Activated B cell treated with CpG ODN at 0.5 μM for 24 hours (primary cell): ENCODE results near the gene BCAT1. TPM values are rescaled to one million over a fixed set of nuclear protein-coding genes. Genes with fewer than 3 reads are reported as not detected.

ENCODE experiments used
- ATAC-seq: fragments of 200-7000 bp; cut with Tn5 transposase; one replicate; pipeline ENCODE4 v1.10.0; 2021; ENCODE audit warnings: low read depth, mild to moderate bottlenecking, moderate library complexity
- CTCF ChIA-PET: fragments of 350-600 bp; sonication (Branson Sonifier 250); formaldehyde crosslinking; loops from one replicate; lab custom pipeline; 2021; ENCODE audit warnings: antibody characterized with exemption; lab: Charles Lee
- POLR2A ChIA-PET: fragments of 350-600 bp; sonication (Branson Sonifier 250); formaldehyde crosslinking; loops from one replicate; lab custom pipeline; 2021; ENCODE audit warnings: antibody characterized with exemption; lab: Charles Lee
- DNase-seq: peaks from one replicate; pipeline ENCODE4 v3.0.0; 2022
- H3K27ac Mint-ChIP-seq: one replicate; pipeline ENCODE4 v1.8.0; 2020; ENCODE audit warnings: mixed read lengths
- H3K27me3 Mint-ChIP-seq: one replicate; pipeline ENCODE4 v1.8.0; 2021; ENCODE audit warnings: mixed read lengths
- H3K36me3 Mint-ChIP-seq: one replicate; pipeline ENCODE4 v1.8.0; 2021; ENCODE audit warnings: low read depth, mixed read lengths
- H3K4me1 Mint-ChIP-seq: one replicate; pipeline ENCODE4 v1.8.0; 2021; ENCODE audit warnings: mixed read lengths
- H3K4me3 Mint-ChIP-seq: one replicate; pipeline ENCODE4 v1.8.0; 2020; ENCODE audit warnings: mild to moderate bottlenecking, mixed read lengths
- H3K9me3 Mint-ChIP-seq: one replicate; pipeline ENCODE4 v1.8.0; 2020; ENCODE audit warnings: mixed read lengths
- intact Hi-C: fragments of 100-400 bp; cut with micrococcal nuclease; formaldehyde crosslinking; loops from one replicate; pipeline ENCODE4 v1.15.1; 2024
- total RNA-seq: library from RNA; stranded (reverse); gene quantifications from 2 replicates; pipeline ENCODE4 v1.2.3, GENCODE V29; 2022
- TF ChIP-seq, protein P1 (sequence below): fragments of 200-600 bp; IDR thresholded peaks from one replicate; pipeline ENCODE4 v1.8.0; 2022; ENCODE audit warnings: antibody characterized with exemption, mild to moderate bottlenecking

BCAT1 gene
- total RNA-seq, 1 donor from 2014 or later: 69.6 TPM

GRCh38 chr12:24772813-24773212 is 176.1 kb downstream of the BCAT1 start:
- peaks cover 19% of the 10 kb centered on the region for H3K4me1 Mint-ChIP-seq

DNA sequence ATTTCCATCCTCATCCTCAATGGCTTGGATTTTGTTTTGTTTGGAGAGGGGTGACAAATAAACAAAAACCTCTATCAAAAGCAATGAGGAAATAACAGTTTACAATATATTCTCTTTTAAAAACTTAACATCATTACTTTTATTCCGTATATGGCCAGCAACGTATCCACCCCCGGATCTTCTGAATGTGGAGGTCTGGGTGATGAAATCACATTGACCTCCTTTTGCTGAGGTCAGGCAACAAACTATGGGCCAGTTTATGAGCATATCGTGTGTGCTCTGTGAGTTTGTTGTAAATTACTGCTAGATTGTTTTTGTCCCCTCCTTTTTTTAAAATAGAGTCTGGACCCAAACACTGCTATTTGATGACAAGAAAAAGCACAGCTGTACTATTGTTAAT is 178.1 kb downstream of the BCAT1 start:
- ChIA-PET CTCF (no interaction called here), POLR2A (no interaction called here)
- H3K36me3 Mint-ChIP-seq: no peaks in the 10 kb centered on the region
- TF ChIP-seq, protein P1, sequence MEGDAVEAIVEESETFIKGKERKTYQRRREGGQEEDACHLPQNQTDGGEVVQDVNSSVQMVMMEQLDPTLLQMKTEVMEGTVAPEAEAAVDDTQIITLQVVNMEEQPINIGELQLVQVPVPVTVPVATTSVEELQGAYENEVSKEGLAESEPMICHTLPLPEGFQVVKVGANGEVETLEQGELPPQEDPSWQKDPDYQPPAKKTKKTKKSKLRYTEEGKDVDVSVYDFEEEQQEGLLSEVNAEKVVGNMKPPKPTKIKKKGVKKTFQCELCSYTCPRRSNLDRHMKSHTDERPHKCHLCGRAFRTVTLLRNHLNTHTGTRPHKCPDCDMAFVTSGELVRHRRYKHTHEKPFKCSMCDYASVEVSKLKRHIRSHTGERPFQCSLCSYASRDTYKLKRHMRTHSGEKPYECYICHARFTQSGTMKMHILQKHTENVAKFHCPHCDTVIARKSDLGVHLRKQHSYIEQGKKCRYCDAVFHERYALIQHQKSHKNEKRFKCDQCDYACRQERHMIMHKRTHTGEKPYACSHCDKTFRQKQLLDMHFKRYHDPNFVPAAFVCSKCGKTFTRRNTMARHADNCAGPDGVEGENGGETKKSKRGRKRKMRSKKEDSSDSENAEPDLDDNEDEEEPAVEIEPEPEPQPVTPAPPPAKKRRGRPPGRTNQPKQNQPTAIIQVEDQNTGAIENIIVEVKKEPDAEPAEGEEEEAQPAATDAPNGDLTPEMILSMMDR: no peak
- H3K27ac Mint-ChIP-seq: no peak overlapping the region
- ATAC-seq: no peak
- peaks cover 4% of the 10 kb centered on the region for H3K4me1 Mint-ChIP-seq
- no peak overlapping the region for H3K4me3 Mint-ChIP-seq
- no peak for DNase-seq
- H3K27me3 Mint-ChIP-seq: no peaks in the 10 kb centered on the region
- H3K9me3 Mint-ChIP-seq: peaks cover 9% of the 10 kb centered on the region
- intact Hi-C loops: loop anchor here (2.0 kb wide), 1 partner anchor 20 kb away; no protein-coding TSS in a partner anchor

More at GRCh38 chr12:24772813-24773212, 176.1 kb downstream of the BCAT1 start:
- ATAC-seq: no peak
- H3K27me3 Mint-ChIP-seq: no peaks in the 10 kb centered on the region
- TF ChIP-seq, protein P1: no peak
- H3K4me3 Mint-ChIP-seq: no peak overlapping the region
- CTCF ChIA-PET: no interaction called here
- DNase-seq: no peak
- H3K9me3 Mint-ChIP-seq: peaks cover 7% of the 10 kb centered on the region
- no peak overlapping the region for H3K27ac Mint-ChIP-seq
- intact Hi-C loops: no loop called here
- H3K36me3 Mint-ChIP-seq: no peaks in the 10 kb centered on the region
- POLR2A ChIA-PET: interaction anchor here (1.0 kb wide), 1 partner anchor 20 kb away, joined by 3 read pairs; no protein-coding TSS in a partner anchor

DNA sequence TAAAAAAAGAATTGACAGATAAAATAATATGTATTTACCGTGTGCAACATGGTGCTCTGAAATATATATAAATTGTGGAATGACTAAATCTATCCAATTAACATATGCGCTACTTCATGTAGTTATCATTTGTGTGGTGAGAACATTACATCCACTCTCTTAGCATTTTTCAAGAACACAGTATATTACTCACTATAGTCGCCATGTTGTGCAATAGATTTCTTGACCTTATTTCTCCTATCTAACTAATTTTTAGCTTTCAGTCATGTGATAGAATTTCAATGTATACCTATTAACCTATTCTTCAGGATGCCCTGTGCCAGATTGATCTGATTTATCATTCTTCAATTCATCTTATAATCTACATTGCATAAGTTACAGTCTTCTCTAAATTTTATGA is 178.6 kb downstream of the BCAT1 start:
- Mint-ChIP-seq H3K27me3 (no peaks in the 10 kb centered on the region), H3K36me3 (no peaks in the 10 kb centered on the region)
- CTCF ChIA-PET: no interaction called here

GRCh38 chr12:24769682-24770081 is 179.2 kb downstream of the BCAT1 start:
- DNase-seq (no peak), ATAC-seq (no peak)
- ChIA-PET POLR2A (interaction anchor here (0.7 kb wide), 1 partner anchor 32 kb away, joined by 9 read pairs; no protein-coding TSS in a partner anchor), CTCF (no interaction called here)
- intact Hi-C loops: loop anchor here (2.0 kb wide), 1 partner anchor 19 kb away; no protein-coding TSS in a partner anchor
- H3K4me3 Mint-ChIP-seq: no peak overlapping the region
- H3K27ac Mint-ChIP-seq: no peak overlapping the region
- TF ChIP-seq, protein P1: no peak
- H3K9me3 Mint-ChIP-seq: peaks cover 7% of the 10 kb centered on the region
- H3K36me3 Mint-ChIP-seq: no peaks in the 10 kb centered on the region
- H3K27me3 Mint-ChIP-seq: no peaks in the 10 kb centered on the region
- H3K4me1 Mint-ChIP-seq: no peaks in the 10 kb centered on the region

More for the DNA sequence above, 178.6 kb downstream of the BCAT1 start:
- intact Hi-C loops: loop anchor here (2.0 kb wide), 1 partner anchor 20 kb away; no protein-coding TSS in a partner anchor
- no peak overlapping the region for H3K4me3 Mint-ChIP-seq
- DNase-seq: no peak
- H3K27ac Mint-ChIP-seq: no peak overlapping the region
- TF ChIP-seq, protein P1: no peak
- H3K4me1 Mint-ChIP-seq: no peaks in the 10 kb centered on the region
- ATAC-seq: no peak
- peaks cover 7% of the 10 kb centered on the region for H3K9me3 Mint-ChIP-seq
- POLR2A ChIA-PET: no interaction called here

- no peaks in the 10 kb centered on the region for H3K4me1 Mint-ChIP-seq
- no peaks in the 10 kb centered on the region for H3K36me3 Mint-ChIP-seq
- intact Hi-C loops: no loop called here
- peaks cover 7% of the 10 kb centered on the region for H3K9me3 Mint-ChIP-seq
- H3K4me3 Mint-ChIP-seq: no peak overlapping the region
- ChIA-PET POLR2A (interaction anchor here (1.0 kb wide), 1 partner anchor 10 kb away, joined by 3 read pairs; no protein-coding TSS in a partner anchor), CTCF (interaction anchor here (1.0 to 1.6 kb wide), 2 partner anchors 10 to 11 kb away, joined by 3 to 4 read pairs; no protein-coding TSS in a partner anchor)
- no peak overlapping the region for H3K27ac Mint-ChIP-seq
- ATAC-seq (no peak), DNase-seq (no peak)
- H3K27me3 Mint-ChIP-seq: no peaks in the 10 kb centered on the region
- TF ChIP-seq, protein P1: no peak
These were observed 180.5 kb downstream of the BCAT1 start for GRCh38 chr12:24768415-24768814.
